A549 (cell line): Measurements from ENCODE around the gene EXT2. TPM values are rescaled to one million over a fixed set of nuclear protein-coding genes. Genes with fewer than 3 reads are reported as not detected.

Experiments
- ATAC-seq, 2 experiments: fragments of 200-7000 bp in 1 of 2; fragments of >200 bp in 1 of 2; cut with Nextera tagmentation in 1 of 2; cut with Tn5 transposase in 1 of 2; 3 replicates each; pipeline versions ENCODE4 v1.8.0 to v1.9.1; 2018 to 2020; ENCODE audit warnings: mild to moderate bottlenecking in 1 of 2, moderate library complexity in 1 of 2
- CTCF ChIA-PET: fragments of 300-600 bp; sonication (Branson Sonifier 250); formaldehyde crosslinking; extraction: SDS; loops from one replicate; lab custom pipeline; 2021; ENCODE audit warnings: antibody characterized with exemption, inconsistent platforms; lab: Yijun Ruan, JAX
- POLR2A ChIA-PET: fragments of 350-600 bp; formaldehyde crosslinking; extraction: SDS; loops from one replicate; lab custom pipeline; 2021; ENCODE audit warnings: antibody characterized with exemption, inconsistent platforms; lab: Yijun Ruan, JAX
- DNase-seq, 2 experiments: peaks; one replicate each; pipeline versions ENCODE4 v3.0.0 to v3.0.0-alpha.2; 2011 to 2016; ENCODE audit warnings: low read depth in 1 of 2, low spot score in 1 of 2
- FAIRE-seq: peaks from 2 replicates; lab custom pipeline; 2011; peaks lifted over from hg19 to GRCh38; lab: Jason Lieb, UNC
- H3K27ac ChIP-seq, 2 experiments: fragments of >200 bp; sonication (Bioruptor Twin); formaldehyde crosslinking; 3 replicates each; pipeline ENCODE4 v1.5.1; 2016 to 2017
- H3K4me1 ChIP-seq: fragments of >200 bp; sonication (Bioruptor Twin); formaldehyde crosslinking; 3 replicates; pipeline ENCODE4 v1.6.1; 2016
- H3K4me2 ChIP-seq: fragments of >200 bp; sonication (Bioruptor Twin); formaldehyde crosslinking; 3 replicates; pipeline ENCODE4 v1.6.1; 2016
- H3K4me3 ChIP-seq: fragments of >200 bp; sonication (Bioruptor Twin); formaldehyde crosslinking; 3 replicates; pipeline ENCODE4 v1.5.1; 2016
- H3K9me3 ChIP-seq: fragments of >200 bp; sonication (Bioruptor Twin); formaldehyde crosslinking; 3 replicates; pipeline ENCODE4 v1.6.1; 2016
- CBX2 ChIP-seq: fragments of 200-600 bp; sonication (generic); IDR thresholded peaks from 2 replicates; pipeline ENCODE4 v1.6.1; 2016; ENCODE audit warnings: low read depth, mild to moderate bottlenecking, borderline replicate concordance
- CBX8 ChIP-seq: fragments of 200-600 bp; sonication (generic); IDR thresholded peaks from 2 replicates; pipeline ENCODE4 v1.6.1; 2016
- CHD2 ChIP-seq: fragments of 150-350 bp; IDR thresholded peaks from 2 replicates; pipeline ENCODE4 v1.6.1; 2014; ENCODE audit warnings: low read length; ENCODE audit not compliant: partially characterized antibody
- EHMT2 ChIP-seq: fragments of 200-600 bp; sonication (generic); IDR thresholded peaks from 2 replicates; pipeline ENCODE4 v1.6.1; 2016; ENCODE audit warnings: antibody characterized with exemption, low read depth, mild to moderate bottlenecking, moderate library complexity
- HOXA7 ChIP-seq: fragments of 250-450 bp; sonication (Bioruptor Pico); IDR thresholded peaks from 2 replicates; pipeline ENCODE4 v1.5.0; 2020; ENCODE audit warnings: mild to moderate bottlenecking, moderate library complexity
- NR3C1 ChIP-seq: fragments of >200 bp; sonication (Bioruptor Twin); formaldehyde crosslinking; IDR thresholded peaks from 3 replicates; pipeline ENCODE4 v1.6.1; 2017
- PHF8 ChIP-seq: fragments of 200-600 bp; sonication (generic); IDR thresholded peaks from 2 replicates; pipeline ENCODE4 v1.6.1; 2016; ENCODE audit warnings: low read depth, mild to moderate bottlenecking, antibody characterized with exemption, moderate library complexity, borderline replicate concordance
- POLR2AphosphoS2 ChIP-seq: conservative IDR thresholded peaks from 2 replicates; pipeline ENCODE4 v1.6.1; 2012; ENCODE audit warnings: low read length, improper control_type of control experiment, inconsistent platforms
- RAD21 ChIP-seq, 2 experiments: fragments of >200 bp in 1 of 2; sonication (Bioruptor Twin) in 1 of 2; formaldehyde crosslinking in 1 of 2; IDR thresholded peaks in 1 of 2; conservative IDR thresholded peaks in 1 of 2; 2 replicates in 1 of 2; 3 replicates in 1 of 2; pipeline ENCODE4 v1.6.1; 2012 to 2018; ENCODE audit warnings: inconsistent platforms in 1 of 2
- RNF2 ChIP-seq: fragments of 200-600 bp; sonication (generic); IDR thresholded peaks from 2 replicates; pipeline ENCODE4 v1.6.1; 2016; ENCODE audit warnings: low read depth, mild to moderate bottlenecking, antibody characterized with exemption, moderate library complexity, borderline replicate concordance
- TP53 ChIP-seq: fragments of 250-450 bp; sonication (Bioruptor Pico); IDR thresholded peaks from 2 replicates; pipeline ENCODE4 v1.5.0; 2021; ENCODE audit warnings: mild to moderate bottlenecking, moderate library complexity
- ZC3H11A ChIP-seq: fragments of 450-650 bp; IDR thresholded peaks from 2 replicates; pipeline ENCODE4 v1.6.1; 2014; ENCODE audit warnings: antibody characterized with exemption, mild to moderate bottlenecking
- WGBS: methylation state at CpG from one replicate; pipeline ENCODE4 v1.1.6; 2017; ENCODE audit errors: missing lambda C conversion rate; 5-methylcytosine and 5-hydroxymethylcytosine counted together
- polyA plus RNA-seq, 4 experiments: library from polyadenylated mRNA; depleted of rRNA in 3 of 4; stranded (reverse); fragments of >200 nt; fragmentation: RNase III in 1 of 4; extraction: RNeasy Plus Mini Kit Qiagen cat#74134 plus additional on column Dnase treatment in 1 of 4; gene quantifications; 2 replicates in 3 of 4; 3 replicates in 1 of 4; pipeline ENCODE4 v1.2.3, GENCODE V29; 2011 to 2017
- TF ChIP-seq, protein P1 (sequence below): fragments of 200-600 bp; sonication (generic); IDR thresholded peaks from 2 replicates; pipeline ENCODE4 v1.6.1; 2016; ENCODE audit warnings: antibody characterized with exemption, mild to moderate bottlenecking, moderate library complexity
- TF ChIP-seq, protein P2 (sequence below): fragments of 150-350 bp; IDR thresholded peaks from 2 replicates; pipeline ENCODE4 v1.6.1; 2014; ENCODE audit warnings: low read depth, mild to moderate bottlenecking, low read length
- TF ChIP-seq, protein P3 (sequence below): IDR thresholded peaks from 2 replicates; pipeline ENCODE4 v1.6.1; 2012; ENCODE audit warnings: low read depth, borderline replicate concordance

Gene EXT2
- polyA plus RNA-seq, 2 of the 4 experiments (the other 2 are of a cell fraction), result 56.5 to 77.3 TPM

DNA sequence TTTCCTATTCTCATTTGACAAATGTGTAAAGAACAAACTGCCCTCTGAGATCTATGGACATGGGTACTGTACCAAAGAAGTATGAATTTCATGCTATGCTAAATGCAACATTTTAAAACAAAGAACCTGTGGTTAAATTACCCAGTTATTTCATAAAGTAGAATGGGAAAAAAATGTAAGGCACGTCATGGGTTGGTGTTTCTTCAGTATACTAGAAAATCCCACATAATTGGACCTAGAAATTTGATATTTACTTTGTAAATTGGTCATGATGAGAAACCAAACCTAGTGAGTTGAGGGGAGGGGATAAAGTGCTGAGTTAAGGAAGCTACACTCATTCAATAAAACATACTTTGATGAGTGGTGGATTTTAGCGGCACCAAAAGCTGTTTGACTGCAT lies 110.4 kb downstream of the EXT2 start:
- H3K4me1 ChIP-seq, result no peaks in the 10 kb centered on the region
- 88% methylated on average over 2 of the region's 2 CpGs for WGBS
- POLR2A ChIA-PET, result no interaction called here
- no peak overlapping the region for H3K27ac ChIP-seq
- H3K4me2 ChIP-seq, result no peak overlapping the region
- CTCF ChIA-PET, result interaction anchor here (1.3 kb wide), 1 partner anchor 19 kb away, joined by 3 read pairs; no protein-coding TSS in a partner anchor
- DNase-seq, result no peak
- TF ChIP-seq, protein P1, sequence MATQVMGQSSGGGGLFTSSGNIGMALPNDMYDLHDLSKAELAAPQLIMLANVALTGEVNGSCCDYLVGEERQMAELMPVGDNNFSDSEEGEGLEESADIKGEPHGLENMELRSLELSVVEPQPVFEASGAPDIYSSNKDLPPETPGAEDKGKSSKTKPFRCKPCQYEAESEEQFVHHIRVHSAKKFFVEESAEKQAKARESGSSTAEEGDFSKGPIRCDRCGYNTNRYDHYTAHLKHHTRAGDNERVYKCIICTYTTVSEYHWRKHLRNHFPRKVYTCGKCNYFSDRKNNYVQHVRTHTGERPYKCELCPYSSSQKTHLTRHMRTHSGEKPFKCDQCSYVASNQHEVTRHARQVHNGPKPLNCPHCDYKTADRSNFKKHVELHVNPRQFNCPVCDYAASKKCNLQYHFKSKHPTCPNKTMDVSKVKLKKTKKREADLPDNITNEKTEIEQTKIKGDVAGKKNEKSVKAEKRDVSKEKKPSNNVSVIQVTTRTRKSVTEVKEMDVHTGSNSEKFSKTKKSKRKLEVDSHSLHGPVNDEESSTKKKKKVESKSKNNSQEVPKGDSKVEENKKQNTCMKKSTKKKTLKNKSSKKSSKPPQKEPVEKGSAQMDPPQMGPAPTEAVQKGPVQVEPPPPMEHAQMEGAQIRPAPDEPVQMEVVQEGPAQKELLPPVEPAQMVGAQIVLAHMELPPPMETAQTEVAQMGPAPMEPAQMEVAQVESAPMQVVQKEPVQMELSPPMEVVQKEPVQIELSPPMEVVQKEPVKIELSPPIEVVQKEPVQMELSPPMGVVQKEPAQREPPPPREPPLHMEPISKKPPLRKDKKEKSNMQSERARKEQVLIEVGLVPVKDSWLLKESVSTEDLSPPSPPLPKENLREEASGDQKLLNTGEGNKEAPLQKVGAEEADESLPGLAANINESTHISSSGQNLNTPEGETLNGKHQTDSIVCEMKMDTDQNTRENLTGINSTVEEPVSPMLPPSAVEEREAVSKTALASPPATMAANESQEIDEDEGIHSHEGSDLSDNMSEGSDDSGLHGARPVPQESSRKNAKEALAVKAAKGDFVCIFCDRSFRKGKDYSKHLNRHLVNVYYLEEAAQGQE, result no peak
- TF ChIP-seq PHF8 (no peak), CBX2 (no peak), POLR2AphosphoS2 (no peak), TP53 (CRISPR knock-in tag) (no peak), ZC3H11A (no peak), EHMT2 (no peak)
- no peak overlapping the region for H3K4me3 ChIP-seq
- no peaks in the 10 kb centered on the region for H3K9me3 ChIP-seq
- no peak for ATAC-seq
- FAIRE-seq, result no peak

DNA sequence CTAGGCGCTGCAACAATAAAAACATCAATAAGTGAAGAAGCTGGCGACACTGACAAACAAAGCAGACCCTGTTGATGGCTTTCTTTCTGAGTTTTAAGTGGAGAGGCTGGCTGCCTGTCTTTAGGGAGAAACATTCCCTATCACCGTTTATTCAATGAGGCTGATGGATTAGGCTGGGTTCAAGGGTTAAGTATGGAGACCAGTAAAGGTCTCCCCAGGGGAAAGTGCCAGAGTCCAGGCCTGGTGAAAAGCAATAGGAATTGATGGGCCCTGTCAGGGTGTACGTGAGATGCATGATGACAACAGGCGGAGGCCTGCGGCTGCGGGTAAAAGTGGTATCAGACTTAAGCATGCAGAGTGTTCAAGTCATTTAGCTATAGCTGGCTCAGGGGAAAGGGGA lies 111.8 kb downstream of the EXT2 start:
- Histone ChIP-seq H3K4me2 (no peak overlapping the region), H3K4me3 (no peak overlapping the region), H3K4me1 (no peaks in the 10 kb centered on the region), H3K9me3 (no peaks in the 10 kb centered on the region), H3K27ac (no peak overlapping the region)
- ChIA-PET CTCF (interaction anchor here (1.1 to 1.4 kb wide), 3 partner anchors 10 to 79 kb away, joined by 3 to 4 read pairs (median 4); no protein-coding TSS in a partner anchor), POLR2A (no interaction called here)
- TF ChIP-seq, protein P2, sequence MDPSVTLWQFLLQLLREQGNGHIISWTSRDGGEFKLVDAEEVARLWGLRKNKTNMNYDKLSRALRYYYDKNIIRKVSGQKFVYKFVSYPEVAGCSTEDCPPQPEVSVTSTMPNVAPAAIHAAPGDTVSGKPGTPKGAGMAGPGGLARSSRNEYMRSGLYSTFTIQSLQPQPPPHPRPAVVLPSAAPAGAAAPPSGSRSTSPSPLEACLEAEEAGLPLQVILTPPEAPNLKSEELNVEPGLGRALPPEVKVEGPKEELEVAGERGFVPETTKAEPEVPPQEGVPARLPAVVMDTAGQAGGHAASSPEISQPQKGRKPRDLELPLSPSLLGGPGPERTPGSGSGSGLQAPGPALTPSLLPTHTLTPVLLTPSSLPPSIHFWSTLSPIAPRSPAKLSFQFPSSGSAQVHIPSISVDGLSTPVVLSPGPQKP, result no peak
- TF ChIP-seq CHD2 (no peak), CBX2 (no peak), HOXA7 (CRISPR knock-in tag) (no peak), RAD21 (conservative IDR thresholded peaks at IDR 0.05 in 1 of 2, IDR thresholded peaks at IDR 0.05 in 1 of 2) (no peak), EHMT2 (no peak)
- TF ChIP-seq, protein P3, sequence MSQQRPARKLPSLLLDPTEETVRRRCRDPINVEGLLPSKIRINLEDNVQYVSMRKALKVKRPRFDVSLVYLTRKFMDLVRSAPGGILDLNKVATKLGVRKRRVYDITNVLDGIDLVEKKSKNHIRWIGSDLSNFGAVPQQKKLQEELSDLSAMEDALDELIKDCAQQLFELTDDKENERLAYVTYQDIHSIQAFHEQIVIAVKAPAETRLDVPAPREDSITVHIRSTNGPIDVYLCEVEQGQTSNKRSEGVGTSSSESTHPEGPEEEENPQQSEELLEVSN, result no peak
- WGBS, result 94% methylated on average over 7 of the region's 7 CpGs
- ATAC-seq (no peak), DNase-seq (no peak), FAIRE-seq (no peak)

DNA sequence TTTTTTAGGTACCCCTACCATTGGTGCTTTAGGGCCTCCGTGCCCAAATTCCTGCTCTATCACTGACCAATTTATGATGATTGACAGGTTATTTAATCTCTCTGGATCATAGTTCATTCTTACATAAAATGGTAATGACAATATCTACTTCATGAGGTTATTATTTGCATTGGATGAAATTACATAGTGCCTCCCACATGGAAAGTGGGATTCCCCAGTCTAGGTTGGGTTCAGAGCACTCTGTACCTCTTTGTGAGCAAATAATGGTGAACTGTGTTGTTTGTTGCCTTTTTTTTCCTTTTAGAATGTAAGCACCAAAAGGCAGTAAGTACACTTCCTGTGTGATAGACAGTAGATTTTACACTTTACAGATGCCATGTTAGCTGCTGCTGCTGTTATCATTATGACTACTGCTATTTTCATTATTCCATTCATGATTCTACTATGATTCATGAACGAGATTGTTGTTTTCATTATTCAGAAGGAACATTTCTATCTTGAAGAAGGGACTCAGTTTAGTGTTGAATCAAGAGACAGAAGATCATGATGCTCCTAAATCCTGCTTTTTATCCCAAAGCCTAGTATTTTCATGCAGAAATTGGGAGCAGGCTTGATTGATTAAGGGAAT lies 113.6 kb downstream of the EXT2 start:
- POLR2A ChIA-PET, result no interaction called here
- TF ChIP-seq RNF2 (no peak), NR3C1 (no peak), CBX8 (no peak), RAD21 (conservative IDR thresholded peaks at IDR 0.05 in 1 of 2, IDR thresholded peaks at IDR 0.05 in 1 of 2) (no peak), POLR2AphosphoS2 (no peak)
- no peak for FAIRE-seq
- Histone ChIP-seq H3K4me1 (no peaks in the 10 kb centered on the region), H3K9me3 (no peaks in the 10 kb centered on the region), H3K4me2 (no peak overlapping the region), H3K4me3 (no peak overlapping the region), H3K27ac (no peak overlapping the region)
- no peak for ATAC-seq
- 70% methylated on average over 2 of the region's 2 CpGs for WGBS
- CTCF ChIA-PET, result interaction anchor here (1.4 kb wide), 1 partner anchor 12 kb away, joined by 4 read pairs; no protein-coding TSS in a partner anchor
- DNase-seq, result no peak
